ENCODE results near the gene TMEM181.

- TF ChIP-seq CTCF (IDR thresholded peaks at IDR 0.05) (no peak), POLR2A (IDR thresholded peaks at IDR 0.05) (no peak)
Measured at GRCh38 chr6:158633127-158633526, 73.2 kb downstream of the TMEM181 start.
